HG03280 (cell line): ENCODE measurements around the gene NOD2.

Source experiments
- ATAC-seq: cut with Tn5 transposase; IDR thresholded peaks from one replicate; pipeline ENCODE4 v1.9.1; 2021; ENCODE audit warnings: mild to moderate bottlenecking, moderate library complexity; ENCODE audit not compliant: unreplicated experiment

NOD2 gene

GRCh38 chr16:50778284-50779163 lies 85.1 kb downstream of the NOD2 start:
- no peak for ATAC-seq

- ATAC-seq, result no peak
Measured at GRCh38 chr16:50781043-50781442, 87.6 kb downstream of the NOD2 start.

GRCh38 chr16:50781518-50781917 lies 88.1 kb downstream of the NOD2 start:
- no peak for ATAC-seq
